Inflammatory macrophage treated with lipopolysaccharide for 4 hours (primary cell): Measurements from ENCODE around the gene MAML3.

Experiments
- DNase-seq: peaks from one replicate; pipeline ENCODE4 v3.0.0-alpha.2; 2020

The MAML3 gene

GRCh38 chr4:140123666-140124377, 30.2 kb downstream of the MAML3 start:
- no peak for DNase-seq

GRCh38 chr4:140122891-140123290, 31.1 kb downstream of the MAML3 start:
- no peak for DNase-seq

- DNase-seq = no peak
These were observed 32.3 kb downstream of the MAML3 start for GRCh38 chr4:140121646-140122045.

- no peak for DNase-seq
These were observed 34.9 kb downstream of the MAML3 start for GRCh38 chr4:140118931-140119640.

GRCh38 chr4:140117947-140118346, 36.0 kb downstream of the MAML3 start:
- DNase-seq = no peak

- DNase-seq = peak; percentile 22
These were observed 37.4 kb downstream of the MAML3 start for GRCh38 chr4:140116442-140117104.

GRCh38 chr4:140115140-140115539, 38.8 kb downstream of the MAML3 start:
- DNase-seq = no peak

- DNase-seq = no peak
These were observed 40.3 kb downstream of the MAML3 start for GRCh38 chr4:140113653-140114052.

GRCh38 chr4:140112576-140112975, 41.4 kb downstream of the MAML3 start:
- DNase-seq = no peak

GRCh38 chr4:140111256-140111655, 42.7 kb downstream of the MAML3 start:
- DNase-seq = no peak

- DNase-seq = no peak
These were observed 43.3 kb downstream of the MAML3 start for GRCh38 chr4:140110542-140111215.

- no peak for DNase-seq
These were observed 44.2 kb downstream of the MAML3 start for GRCh38 chr4:140109737-140110136.

GRCh38 chr4:140109292-140109691, 44.7 kb downstream of the MAML3 start:
- no peak for DNase-seq

- no peak for DNase-seq
These were observed 45.2 kb downstream of the MAML3 start for GRCh38 chr4:140108713-140109230.

GRCh38 chr4:140108243-140108642, 45.7 kb downstream of the MAML3 start:
- no peak for DNase-seq

GRCh38 chr4:140106289-140106844, 47.6 kb downstream of the MAML3 start:
- peak; percentile 67 for DNase-seq

- no peak for DNase-seq
These were observed 48.5 kb downstream of the MAML3 start for GRCh38 chr4:140105436-140105835.

GRCh38 chr4:140103676-140104075, 50.3 kb downstream of the MAML3 start:
- peak; percentile 78 for DNase-seq

GRCh38 chr4:140102421-140102820, 51.6 kb downstream of the MAML3 start:
- DNase-seq = peak; percentile 38

- no peak for DNase-seq
These were observed 53.2 kb downstream of the MAML3 start for GRCh38 chr4:140100771-140101170.

GRCh38 chr4:140099983-140100382, 54.0 kb downstream of the MAML3 start:
- peak; percentile 75 for DNase-seq

- peak; percentile 35 for DNase-seq
These were observed 55.4 kb downstream of the MAML3 start for GRCh38 chr4:140098455-140099160.
